Measurements from ENCODE around the gene MACROD2.

Gene MACROD2

GRCh38 chr20:14334306-14334930, 339.1 kb downstream of the MACROD2 start:
- no peak for DNase-seq (ENCODE audit: low read depth, low spot score)

GRCh38 chr20:14335052-14335451, 339.7 kb downstream of the MACROD2 start:
- DNase-seq (ENCODE audit: low read depth, low spot score) = no peak

GRCh38 chr20:14336686-14337085, 341.4 kb downstream of the MACROD2 start:
- no peak for DNase-seq (ENCODE audit: low read depth, low spot score)

DNA sequence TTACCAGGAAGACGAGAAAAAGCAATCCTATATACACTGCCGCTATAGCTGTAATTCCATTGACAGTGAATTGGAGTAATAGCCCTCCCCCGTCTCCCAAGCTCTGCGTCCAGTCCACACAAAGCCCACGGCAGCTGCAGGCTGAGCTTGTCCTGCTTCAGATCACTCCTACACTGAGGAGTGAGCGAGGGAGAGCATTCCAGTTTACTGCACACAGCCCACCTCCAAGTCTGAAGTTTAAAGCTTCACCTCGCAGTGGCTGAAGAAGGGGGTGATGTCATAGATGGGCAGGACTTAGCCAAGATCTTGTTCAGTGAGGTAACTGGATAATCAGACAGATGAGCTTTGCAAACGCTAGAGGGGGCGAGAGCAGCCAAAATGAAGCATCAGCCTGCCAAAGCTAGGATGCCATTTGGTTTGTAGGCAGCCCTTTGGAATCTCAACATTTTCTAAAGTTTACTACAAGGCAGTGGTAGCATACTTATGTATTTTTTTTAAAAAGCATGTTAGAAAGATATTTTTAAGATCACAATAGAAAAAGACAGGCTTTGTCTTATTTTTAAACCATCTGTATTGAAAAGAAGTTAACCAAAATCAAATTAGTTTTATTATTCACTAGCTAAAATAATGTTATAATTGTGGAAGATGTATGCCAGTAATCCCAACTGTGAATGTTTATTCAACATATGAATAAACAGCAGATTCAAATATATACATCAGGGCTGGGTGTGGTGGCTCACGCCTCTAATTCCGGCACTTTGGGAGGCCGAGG, 342.3 kb downstream of the MACROD2 start, which contains the start of gene FLRT3:
TSS of gene FLRT3 (minus strand) at position 213 of the 772 bp plus-strand sequence. CDS start 10,106 bp downstream, outside the sequence.
- peak; percentile 83 for DNase-seq (ENCODE audit: low read depth, low spot score)

- no peak for DNase-seq (ENCODE audit: low read depth, low spot score)
Measured at GRCh38 chr20:14341801-14342200, 346.5 kb downstream of the MACROD2 start.

DNA sequence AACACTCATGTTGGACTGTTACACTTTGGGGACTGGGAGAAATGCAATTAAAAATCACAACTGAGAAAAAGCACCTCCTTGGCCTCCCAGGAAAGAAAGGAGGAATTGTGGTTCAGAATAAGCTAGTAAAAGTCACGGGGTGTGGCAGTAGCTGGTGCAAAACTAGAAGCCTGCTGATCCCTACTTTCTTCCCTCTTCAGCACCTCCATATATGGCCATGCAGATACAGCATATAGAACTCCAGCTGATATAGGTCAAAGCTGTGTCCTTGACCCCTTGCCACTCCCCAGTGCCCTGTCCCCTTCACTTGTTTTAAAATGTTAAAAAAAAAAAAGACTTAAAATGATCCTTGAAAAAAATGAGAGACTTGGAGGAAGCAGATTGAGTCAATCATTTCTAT, 347.6 kb downstream of the MACROD2 start:
- no peak for DNase-seq (ENCODE audit: low read depth, low spot score)

DNA sequence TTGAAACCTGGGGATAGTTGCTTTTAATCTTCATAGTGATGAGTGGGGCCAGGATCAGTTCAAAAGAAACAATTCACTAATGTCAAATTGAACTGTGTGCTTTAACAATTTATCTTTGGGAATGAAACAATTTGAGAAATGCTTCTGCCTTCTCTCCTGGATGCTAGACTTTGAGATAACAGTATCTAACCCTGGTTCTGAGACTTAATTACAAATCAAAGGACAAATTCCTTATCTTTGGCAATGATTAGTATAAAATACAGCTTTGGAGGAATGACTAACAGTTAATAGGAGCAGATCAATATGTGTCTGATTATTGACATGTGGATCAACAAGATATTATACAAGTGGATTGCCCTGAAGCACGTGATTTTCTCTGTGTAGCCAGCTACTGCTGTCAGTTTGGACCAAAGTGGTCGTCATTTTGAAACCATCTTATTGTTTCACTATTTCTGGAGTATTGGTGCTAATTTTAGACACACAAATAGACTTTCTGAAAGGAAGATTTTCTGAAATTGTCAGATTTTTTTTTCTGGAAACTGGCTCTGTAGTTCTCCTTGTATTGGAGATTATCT, 348.3 kb downstream of the MACROD2 start:
- no peak for DNase-seq (ENCODE audit: low read depth, low spot score)

DNA sequence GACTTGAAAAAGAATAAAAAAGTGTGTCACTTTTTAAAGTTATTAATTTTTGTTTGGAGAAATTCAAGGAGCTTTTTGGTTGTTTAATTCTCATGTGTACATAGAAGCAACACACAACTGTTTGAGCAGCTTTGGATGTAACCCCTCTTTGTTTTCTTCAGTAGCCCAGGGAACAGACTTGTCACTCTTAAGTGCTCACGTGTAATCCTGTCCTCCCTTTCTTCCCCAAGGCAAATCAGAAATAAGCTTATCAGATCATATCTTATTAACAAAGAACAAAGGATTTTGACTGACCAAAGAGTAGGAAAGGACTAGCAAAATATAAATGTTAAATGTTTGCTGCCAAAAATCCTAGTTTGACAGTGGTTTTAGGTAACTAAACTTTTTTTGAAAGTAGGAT, 349.4 kb downstream of the MACROD2 start:
- DNase-seq (ENCODE audit: low read depth, low spot score) = no peak

- DNase-seq (ENCODE audit: low read depth, low spot score) = no peak
Measured at GRCh38 chr20:14355791-14356190, 360.5 kb downstream of the MACROD2 start.

- no peak for DNase-seq (ENCODE audit: low read depth, low spot score)
Measured at GRCh38 chr20:14360416-14360815, 365.1 kb downstream of the MACROD2 start.

DNA sequence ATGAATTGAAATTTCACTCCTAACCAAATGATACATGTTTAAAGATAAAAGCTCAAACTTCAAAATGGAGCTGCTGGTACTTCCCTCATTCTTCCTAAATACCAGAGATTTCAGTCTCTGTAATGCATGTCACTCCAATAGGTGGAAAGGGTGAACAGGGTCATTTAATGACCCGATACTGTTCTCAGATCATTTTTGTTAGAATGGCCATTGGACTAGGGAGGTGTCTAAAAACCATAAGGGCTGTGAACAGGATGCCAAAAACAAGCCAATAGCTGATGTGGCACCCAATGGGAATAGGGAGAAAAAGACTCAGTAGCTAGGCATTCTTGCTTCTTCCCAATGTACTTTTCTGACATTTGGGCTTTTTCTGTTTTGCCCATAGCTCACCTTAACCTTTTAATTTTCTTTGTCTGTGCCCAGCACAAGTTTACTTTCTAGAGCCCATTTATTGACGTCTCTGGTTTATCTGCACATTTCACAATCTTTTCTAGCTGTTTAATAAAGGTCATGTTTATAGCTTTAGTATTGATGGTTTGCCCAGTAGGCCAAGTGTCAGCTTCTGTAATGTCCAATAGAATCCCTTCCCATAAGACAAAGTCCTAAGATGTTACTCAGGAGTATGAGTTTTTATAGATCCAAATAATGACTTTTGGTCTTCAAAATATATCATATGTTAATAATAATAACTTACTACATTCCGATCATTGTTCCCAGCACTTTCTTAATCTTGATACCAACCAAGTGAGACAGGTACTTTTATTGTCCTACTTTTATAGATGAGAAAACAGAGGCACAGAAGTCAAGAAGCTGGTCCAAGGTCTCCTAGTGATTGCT, 366.4 kb downstream of the MACROD2 start:
- no peak for DNase-seq (ENCODE audit: low read depth, low spot score)

GRCh38 chr20:14374196-14374595, 378.9 kb downstream of the MACROD2 start:
- no peak for DNase-seq (ENCODE audit: low read depth, low spot score)

DNA sequence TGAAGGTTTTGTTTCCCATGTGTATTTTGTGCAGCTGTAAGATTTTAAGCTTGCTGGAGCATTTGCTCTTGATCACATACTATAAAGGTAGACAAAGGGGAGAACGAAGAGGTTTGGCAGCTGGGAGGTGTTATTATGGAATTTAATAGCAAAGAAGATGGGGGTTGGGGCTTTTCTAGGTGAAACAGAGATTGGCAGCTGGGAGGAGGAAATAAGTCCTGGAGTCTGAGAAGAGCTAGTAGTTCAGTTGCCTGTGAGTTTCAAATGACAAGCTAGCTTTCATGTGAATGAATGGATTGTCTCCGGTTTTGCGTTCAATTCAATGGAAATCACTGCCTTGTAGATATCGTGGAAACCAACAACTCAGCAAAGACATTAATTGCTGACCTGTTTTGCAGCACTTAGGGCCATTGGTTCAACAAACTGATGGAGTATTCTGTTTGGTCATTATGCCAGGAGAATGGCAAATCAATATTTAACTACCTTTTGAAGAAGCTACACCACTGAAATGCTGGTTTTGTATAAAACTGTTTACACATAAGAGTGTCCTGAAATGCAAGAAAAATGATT, 380.2 kb downstream of the MACROD2 start:
- DNase-seq (ENCODE audit: low read depth, low spot score) = no peak

DNA sequence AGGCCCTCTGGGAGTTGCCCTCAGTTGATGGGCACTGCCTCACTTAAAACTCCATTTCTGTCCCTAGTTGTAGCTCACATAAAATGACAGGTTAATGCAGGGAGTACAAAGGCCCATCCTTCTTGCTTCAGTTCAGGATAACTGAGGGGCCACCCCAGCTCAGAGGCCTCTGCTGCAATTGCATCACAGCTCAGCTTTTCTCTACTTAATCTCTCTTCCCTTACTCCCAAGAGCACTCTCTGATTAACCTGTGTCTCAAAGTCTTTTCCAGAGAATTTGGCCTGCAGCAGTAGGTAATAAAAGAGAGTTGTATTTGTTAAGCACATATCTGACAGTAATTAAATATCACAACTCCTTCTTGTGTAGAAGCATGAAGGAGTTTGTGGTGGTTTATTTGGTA, 383.0 kb downstream of the MACROD2 start:
- no peak for DNase-seq (ENCODE audit: low read depth, low spot score)

- no peak for DNase-seq (ENCODE audit: low read depth, low spot score)
Measured at GRCh38 chr20:14383335-14383734, 388.0 kb downstream of the MACROD2 start.

DNA sequence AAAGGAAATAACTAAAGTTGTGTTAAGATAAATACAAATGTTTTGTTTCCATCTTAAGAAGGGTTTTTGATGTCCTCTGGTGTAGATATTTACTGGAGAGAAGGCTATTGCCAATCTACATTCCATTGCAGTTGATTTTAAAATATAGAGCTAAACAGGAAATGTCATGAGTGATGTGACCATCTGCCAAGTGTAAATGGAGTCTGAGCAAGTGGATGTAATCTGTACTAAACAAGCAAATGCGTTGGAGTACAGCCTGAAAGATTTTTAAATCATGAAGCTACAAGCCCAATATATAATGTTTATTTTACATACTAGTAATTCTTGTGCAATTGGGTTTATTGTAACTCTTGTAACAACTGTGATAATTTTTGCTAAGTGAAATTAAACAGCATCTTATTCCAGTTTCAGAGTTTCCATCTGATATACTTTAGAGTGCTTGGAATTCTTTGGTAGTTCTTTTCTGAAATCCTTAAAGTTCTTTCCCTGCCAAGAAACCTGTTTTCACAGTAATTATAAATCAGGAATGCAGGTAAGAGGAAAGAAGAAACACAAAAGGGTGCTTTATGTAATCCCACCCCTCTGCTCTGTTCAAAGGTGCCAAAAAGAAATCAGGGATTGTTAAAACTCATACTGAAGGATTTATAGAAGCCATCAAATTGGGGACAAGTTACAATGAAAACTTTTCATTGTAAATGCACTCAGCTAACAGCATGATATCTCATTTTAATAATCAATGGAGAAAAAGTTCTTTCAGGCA, 389.3 kb downstream of the MACROD2 start:
- no peak for DNase-seq (ENCODE audit: low read depth, low spot score)

GRCh38 chr20:14385176-14385740, 389.9 kb downstream of the MACROD2 start:
- no peak for DNase-seq (ENCODE audit: low read depth, low spot score)

DNA sequence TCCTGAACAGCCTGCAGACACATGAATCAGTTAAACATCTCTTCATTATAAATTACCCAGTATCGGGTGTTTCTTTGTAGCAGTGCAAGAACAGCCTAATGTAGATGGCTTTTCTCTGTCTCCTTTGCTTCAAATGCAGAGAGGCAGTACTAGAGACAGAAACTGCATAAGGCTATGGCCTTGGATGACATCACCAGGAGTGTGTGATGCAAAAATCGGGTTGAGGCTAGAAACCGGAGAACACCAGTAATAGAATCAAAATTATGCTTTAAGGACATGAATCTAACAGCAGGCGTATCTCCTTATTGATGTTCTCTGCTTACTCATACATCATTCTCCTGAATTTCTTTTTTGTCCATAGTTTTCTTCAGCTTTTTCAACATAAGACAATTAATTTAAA, 391.4 kb downstream of the MACROD2 start:
- DNase-seq (ENCODE audit: low read depth, low spot score) = no peak

GRCh38 chr20:14401479-14402138, 406.3 kb downstream of the MACROD2 start:
- DNase-seq (ENCODE audit: low read depth, low spot score) = no peak

DNA sequence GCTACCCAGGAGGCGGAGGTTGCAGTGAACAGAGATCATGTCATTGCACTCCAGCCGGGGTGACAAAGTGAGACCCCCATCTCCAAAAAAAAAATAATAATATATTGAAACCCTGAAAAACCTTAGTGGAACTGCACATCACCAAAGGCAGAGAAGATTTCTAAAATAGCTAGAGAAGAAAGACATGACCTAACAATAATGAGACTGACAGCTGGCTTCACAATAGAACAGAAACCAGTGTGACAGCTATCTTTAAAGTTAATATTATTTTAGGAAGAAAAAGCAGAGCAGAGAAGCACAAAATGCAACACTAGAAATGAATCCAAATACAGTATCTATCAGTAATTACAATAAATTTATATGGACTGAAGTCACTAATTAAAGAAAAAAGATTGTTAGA, 409.2 kb downstream of the MACROD2 start:
- no peak for DNase-seq (ENCODE audit: low read depth, low spot score)
